Renal cortical epithelial cell (primary cell): Measurements from ENCODE around the gene RTN4RL1. TPM values are rescaled to one million over a fixed set of nuclear protein-coding genes. Genes with fewer than 3 reads are reported as not detected.

Experiments used
- DNase-seq: peaks from one replicate; pipeline ENCODE4 v3.0.0-alpha.2; 2011; ENCODE audit warnings: low read depth
- total RNA-seq: library from RNA; depleted of rRNA; stranded (reverse); fragments of >200 nt; gene quantifications from 2 replicates; pipeline ENCODE4 v1.2.3, GENCODE V29; 2014

RTN4RL1 gene
- total RNA-seq, 1 donor from 2014 or later: 4.3 TPM

DNA sequence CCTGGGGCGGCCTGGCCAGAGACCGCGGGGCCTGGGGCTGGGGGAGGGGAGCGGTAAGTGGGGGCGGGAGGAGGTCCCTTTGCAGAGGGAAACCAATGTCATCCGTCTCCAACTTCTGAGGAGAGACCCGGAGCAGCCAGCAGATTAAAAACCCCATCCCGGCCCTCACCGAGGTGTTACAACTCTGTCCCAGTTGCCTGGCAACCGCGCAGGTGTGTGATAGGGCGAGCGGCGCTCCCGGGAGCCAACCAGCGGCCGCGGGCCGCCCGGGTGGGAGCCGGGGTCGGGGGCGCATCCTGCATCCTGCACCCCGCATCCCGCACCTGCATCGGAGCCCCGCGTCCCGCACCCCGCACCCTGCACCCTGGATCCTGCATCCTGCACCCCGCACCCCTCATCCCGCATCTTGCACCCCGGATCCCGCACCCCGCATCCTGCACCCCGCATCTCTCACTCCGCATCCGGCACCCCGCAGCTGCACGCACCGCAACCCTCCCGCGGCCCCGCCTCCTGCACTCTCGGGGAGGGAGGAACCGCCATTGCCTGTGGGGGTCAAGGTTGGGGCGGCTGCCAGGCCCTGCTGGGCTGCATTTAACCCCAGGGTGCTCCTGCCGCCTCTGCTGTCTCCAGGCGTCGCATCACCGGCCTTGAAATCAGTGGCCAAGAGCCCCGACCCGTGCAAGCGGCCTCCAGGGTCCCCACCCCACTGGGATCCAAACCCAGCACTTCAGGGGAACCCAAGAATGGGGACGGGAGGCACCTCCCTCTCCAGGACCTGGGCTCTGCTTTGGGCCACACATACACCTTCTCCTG lies 47.3 kb downstream of the RTN4RL1 start:
- DNase-seq: no peak

DNA sequence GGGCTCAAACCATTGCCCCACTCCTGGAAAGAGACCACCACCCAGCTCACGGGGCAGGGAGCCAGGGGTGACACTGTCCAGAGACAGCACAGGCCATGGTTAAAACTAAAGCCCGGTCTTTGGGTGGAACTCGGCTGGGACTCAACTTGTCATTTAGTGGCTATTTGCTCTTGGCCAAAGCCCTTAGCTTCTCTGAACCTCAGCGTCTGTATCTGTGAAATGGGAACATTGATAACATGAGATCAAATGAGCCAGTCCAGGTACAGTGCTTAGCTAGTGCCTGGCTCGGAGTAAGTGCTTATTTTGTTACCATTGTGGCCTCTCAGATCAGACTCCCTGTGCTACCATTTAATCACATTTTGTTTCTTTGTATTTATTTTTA lies 48.5 kb downstream of the RTN4RL1 start:
- no peak for DNase-seq

DNA sequence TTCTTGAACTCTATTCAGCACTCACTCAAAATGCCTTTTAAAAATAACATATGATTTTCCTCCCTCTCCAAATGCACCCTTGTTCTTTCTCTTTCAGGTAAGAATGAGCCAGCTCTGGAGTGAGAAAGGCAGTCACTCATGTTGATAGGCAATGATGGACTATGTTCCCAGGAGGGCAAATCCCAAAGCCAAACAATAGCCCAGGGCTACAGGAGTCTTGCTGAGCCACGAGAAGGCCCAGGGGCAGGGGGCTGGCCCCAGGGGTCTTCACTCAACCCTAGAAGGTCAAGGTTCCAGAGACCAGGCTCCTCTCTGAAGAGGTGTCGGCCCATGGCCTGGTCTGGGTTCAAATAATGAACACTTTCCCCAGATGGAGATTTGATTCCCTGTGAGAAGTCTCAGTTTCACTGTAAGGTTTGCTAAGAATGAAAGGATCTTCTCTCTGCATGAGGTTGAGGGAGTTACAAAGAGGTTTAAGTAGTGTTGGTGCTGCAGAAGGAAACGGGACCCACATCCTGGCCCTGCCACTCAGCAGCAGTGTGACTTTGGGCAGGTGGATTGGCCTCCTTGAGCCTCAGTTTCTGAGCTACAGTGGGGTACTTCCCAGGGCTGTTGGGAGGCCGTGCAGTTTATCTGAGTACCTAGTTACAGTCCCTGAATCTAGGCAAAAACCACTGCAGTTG lies 49.0 kb downstream of the RTN4RL1 start:
- DNase-seq: no peak

DNA sequence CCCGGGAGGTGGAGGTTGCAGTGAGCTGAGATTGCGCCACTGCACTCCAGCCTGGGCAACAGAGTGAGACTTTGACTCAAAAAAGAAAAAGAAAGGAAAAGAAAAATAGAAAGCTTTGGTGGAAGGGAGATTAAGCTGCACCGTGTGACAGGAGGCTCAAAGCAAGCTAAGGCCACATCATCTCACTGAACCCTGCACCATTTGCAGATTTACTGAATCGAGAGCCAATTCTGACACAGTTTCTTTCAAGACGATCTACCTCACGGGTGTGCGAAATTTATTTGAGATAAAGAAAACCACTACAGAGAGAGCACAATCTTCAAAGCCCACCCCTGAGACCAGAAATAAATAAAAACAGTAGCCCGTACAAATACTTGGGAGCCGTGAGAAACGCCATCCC lies 49.6 kb downstream of the RTN4RL1 start:
- no peak for DNase-seq

DNA sequence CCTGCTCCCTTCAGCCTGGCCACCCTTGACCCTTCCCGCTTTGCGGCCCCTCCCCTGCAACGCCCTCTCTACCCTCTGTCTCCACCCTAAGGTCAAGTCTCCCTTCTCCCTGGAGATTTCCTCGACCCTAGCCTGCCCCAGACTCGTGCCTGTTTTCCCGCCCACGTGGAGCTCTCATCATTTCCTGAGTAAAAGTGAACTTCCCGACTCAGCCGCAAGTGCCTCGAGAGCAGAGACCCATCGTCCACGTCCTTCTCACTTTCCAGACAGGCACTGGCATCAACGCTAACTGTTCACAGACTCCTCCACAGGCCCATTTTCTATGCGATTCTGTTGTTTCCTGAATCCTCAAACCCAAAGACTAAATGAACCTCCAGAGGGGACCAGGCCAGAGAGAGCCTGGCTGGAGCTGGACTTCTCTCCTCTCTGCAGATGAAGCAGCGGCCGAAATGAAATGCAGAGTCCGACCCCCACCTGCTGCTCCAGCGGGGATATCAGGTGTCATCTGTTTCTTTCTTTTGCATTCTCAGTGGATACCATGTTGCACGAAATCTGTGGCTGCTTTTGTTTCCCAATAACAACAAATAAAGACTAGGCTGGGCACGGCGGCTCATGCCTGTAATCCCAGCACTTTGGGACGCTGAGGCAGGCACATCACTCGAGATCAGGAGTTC lies 52.5 kb downstream of the RTN4RL1 start:
- DNase-seq: no peak

DNA sequence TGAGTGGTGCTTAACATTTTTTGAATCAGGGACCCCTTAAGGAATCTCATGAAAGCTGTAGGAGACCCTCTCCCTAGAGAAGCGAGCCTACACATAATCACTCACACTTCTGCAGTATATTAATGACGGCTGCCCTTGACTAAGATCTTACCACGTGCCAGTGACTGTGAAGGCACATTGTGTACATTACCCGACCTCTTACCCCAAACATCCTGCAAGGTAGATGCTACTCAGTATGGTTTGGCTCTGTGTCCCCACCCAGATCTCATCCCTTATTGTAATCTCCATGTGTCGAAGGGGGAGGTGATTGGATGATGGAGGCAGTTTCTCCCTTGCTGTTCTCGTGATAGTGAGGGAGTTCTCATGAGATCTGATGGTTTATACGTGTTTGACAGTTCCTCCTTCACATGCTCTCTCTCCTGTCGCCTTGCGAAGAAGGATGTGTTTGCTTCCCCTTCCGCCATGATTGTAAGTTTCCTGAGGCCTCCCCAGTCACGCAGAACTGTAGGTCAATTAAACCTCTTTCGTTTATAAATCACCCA lies 54.2 kb downstream of the RTN4RL1 start:
- DNase-seq: no peak

DNA sequence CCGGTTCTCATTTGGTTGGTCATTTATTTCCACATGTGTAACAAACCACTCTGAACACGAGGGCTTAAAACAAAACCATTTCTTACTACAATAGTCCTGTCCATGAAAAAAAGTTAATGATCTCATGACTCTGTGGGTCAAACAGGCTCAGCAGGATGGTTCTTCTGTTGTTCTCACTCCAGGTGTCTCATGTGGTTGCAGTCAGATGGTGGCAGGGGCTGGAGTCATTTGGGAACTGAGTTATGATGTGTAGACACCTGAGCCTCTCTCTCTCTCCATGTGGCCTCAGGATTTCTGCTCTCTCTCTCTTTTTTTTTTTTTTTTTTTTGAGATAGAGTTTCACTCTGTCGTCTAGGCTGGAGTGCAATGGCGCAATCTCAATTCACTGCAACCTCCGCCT lies 55.4 kb downstream of the RTN4RL1 start:
- DNase-seq: no peak

DNA sequence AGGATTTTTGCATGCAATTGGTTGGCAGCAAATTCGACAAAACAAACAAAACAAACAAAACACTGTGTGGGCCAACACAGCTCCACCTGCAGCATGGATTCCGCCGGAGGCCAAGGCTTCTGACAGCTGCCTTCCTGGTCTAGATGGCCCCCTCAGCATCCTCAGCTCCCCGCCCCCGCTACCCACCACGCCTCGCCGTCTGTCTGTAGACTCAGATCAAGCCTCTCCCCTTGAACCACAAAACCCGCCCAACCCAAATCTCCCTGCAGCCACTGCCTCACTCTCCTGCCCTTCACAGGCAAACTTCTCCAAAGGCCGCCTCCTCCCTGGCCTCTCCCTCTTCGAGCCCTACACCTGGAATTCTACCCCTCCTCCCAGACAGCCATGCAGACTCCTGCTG lies 57.9 kb downstream of the RTN4RL1 start:
- DNase-seq: no peak

DNA sequence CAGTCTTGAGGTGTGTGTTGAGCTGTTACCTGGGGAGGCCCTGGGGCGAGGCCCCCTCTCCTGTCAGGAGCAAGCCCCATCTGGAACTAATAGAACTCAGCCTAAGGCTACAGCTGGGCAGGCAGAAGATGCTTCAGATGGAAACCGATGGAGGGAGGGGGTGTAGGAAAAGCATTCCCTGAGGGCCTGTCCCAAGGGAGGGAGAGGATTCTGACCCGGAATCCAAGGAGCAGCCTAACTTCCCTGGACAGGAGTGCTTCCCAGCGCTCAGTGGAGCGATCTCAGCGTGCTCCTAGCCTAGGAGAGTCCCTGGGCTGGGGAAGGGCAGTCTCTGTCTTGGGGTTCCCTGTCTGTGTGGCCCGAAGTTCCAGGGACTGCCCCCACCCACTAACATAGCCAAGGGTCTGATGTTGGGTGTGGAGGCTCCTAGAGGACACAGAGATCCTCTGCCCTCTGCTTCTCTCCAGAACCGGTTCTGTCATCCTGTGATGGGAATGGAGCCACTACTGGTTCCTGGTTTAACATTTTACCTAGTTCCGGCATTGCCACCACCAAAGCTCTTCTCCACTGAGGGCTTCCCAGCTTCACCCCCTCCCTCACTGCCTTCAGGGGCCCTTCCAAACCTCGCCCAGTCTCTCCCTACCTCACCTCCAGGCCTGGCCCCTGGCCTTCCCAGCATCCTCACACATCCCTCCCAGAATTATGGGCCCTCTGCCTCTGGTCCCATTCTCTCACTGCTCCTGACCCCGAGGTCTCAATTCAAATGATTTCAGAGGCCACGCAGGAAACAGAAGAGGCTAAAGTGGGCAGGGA lies 58.7 kb downstream of the RTN4RL1 start:
- no peak for DNase-seq

DNA sequence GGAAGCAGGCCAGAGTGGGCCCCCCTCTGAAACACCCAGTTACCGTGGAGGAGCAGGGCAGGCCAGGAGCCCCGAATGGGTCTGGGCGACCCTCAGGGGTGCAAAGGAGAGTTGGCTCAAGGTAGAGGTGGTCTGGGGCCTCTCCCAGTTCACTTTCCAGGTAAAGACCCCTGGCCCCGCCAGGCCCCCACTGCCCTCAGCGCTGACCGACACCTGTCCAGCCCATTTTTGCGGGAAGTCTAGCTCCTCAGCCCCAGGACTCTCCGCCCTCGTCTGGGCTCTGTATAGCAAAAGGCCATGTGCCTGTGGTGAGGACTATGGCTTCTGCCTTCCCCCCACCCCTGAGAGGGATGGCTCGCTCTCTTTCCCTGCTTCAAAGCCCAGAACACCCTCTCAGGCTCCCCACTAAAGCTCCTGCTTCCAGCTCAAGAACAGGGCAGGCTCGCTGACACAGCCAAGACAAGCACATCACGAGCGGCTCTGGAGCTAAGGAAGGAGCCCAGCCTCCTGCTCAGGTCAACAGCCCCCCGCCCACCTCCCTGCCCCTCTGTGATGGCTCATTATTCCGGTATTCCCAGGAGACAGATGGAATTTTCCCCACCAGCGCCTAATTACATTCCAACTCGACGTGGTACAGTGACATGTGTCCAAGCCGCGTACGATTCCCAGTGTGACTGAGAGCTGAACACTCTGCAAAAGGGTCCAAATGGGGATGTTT lies 59.4 kb downstream of the RTN4RL1 start:
- no peak for DNase-seq

DNA sequence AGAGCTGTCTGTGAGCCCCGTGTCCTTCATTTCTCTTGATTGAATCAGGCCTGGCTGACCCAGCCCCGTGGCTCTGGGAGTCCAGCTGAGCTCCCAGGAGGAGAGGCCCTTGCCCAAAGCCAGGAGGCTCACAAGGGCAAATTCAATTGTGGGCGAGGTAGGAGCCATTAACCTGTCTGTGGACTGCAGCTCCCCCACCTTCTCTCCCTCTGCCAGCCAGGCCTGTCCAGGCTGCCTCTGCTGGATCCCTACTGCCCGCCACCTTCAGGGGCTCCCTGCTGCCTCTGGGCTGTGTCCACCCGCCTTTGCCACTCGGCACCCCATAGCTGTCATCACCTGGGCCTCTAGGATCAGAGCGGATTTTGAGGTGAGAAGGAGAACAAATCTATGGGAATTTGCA lies 61.9 kb downstream of the RTN4RL1 start:
- no peak for DNase-seq

DNA sequence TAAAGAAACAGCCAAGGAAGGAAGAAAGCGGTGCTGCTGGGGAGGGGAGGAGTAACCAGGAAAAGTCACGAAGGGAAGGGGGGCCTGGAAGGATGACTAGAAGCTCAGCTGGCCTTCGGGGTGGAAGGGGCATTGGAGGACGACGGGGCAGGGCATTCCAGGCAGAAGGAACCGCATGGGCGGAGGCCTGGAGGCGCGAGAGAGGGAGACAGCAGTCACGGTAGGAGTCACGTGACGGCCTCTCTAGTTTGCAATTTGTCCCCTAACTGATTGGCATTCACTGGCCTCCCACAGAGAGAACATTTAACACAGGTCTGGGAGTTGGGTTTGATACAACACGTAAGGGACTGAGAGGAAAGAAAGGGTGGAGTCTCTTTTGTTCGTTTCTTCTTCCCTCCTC lies 63.9 kb downstream of the RTN4RL1 start:
- DNase-seq: no peak

DNA sequence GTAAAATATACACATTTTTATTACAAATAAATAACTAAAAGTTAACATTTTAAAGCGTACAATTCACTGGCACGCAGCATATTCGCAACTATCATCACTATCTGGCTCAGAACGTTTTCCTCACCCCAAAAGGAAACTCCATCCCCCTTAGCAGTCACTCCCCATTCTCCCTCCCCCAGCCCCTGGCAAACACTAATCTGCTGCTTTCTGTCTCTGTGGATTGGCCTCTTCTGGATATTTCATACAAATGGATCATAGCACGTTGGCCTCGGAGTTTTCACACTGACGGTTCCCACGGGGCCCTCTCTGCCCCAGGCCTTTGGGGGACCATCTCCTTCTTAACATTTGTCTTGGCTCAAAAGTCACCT lies 64.6 kb downstream of the RTN4RL1 start:
- DNase-seq: no peak

DNA sequence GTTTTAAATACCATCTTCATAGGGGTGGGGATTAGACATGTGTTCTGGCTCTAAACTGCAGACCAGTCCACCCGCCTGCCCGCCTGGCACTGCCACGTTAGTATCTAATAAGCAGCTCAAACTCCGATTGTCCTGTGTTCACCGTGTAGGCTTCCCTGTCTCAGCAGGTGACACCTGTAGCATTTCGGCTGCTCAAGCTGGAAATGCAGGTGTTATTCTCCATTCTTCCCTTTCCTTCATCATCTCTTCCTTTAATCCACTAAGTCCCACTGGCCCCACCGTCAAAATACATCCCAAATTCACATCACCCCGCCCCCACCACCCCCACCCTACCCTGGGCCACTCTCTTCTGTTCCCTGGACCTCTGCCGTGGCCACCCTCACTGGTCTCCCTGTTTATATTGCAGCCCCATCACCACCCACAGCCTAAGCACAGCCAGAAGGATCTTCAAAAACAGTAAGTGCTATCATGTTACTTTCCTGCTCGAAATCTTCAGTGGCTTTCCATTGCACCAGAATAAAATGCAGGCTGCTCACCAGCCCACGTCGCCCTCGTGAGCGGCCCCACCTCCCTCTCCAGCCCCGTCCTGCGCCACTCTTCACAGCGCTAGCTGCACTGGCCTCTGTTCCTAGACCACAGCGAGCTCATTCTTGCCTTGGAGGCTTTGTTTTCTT lies 65.1 kb downstream of the RTN4RL1 start:
- no peak for DNase-seq

DNA sequence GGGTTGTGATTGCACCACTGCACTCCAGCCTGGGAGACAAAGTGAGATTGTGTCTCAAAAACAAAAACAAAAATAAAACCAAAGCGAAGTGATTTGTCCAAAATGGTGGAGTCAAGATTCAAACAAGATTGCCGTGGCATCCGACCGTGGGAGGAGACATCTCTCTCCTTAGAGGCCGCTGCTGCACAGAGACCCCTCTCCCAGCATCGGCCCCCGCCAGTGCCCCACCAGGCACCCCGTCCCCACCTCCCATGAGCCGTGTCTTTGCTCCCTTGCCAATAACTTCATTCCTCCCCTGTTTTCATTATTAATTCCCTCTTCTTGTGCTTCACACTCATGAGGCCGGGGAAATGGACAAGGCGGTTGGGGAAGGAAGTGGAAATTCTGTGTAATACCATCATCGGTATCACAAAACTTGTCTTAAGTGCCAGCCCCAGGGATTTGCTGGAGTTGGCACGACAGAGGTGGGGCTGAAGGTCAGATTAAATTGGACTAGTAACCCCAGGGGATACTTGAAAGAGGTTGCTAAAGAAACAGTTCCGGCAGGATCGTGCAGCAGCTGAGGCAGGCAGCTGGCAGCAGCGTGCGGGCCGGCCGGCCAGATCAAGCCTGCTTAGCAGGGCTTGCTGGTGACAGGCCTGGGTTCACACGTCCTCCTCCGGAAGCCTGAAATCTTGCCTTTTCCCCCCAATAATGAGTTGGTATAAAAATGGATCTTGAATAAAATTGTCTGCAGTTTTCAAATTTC lies 66.8 kb downstream of the RTN4RL1 start:
- peak; percentile 13 for DNase-seq

DNA sequence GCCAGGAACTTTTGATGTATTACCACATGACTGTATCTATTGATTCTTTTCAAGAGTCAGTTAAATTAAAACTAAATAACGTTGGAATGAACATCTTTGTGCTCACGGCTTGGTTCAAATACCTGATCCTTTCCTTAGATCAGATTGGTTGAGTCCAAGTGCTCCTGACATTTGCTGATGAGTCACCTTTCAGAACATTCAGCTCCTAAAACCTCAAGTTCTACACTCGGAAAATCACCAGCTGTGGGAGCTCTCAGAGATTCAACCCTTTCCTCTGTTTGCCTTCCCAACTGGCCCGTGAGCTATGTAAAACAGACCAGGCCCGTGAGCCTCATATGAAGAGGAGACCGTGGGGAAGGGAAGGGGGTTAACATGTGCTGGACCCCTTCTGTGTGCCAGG lies 68.1 kb downstream of the RTN4RL1 start:
- DNase-seq: peak; percentile 42

DNA sequence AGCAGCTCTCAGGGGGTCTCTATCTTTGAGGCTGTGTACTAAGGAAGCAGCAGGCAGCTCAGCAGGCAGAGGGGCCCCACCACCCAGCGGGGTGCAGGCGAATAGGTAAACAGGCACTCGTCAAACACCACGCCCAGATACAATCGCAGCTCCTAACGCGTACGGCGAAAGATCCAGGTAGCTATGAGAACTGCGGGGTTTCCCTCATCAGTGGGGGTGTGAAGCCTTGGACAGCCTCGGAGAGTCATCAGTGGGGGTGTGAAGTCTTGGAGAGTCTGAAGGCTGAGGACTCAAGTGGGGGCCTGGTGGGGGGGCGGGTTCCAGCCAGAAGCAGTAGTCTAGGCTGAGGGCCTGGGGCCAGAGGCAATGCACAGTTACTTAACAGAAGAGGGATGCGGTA lies 69.0 kb downstream of the RTN4RL1 start:
- no peak for DNase-seq

DNA sequence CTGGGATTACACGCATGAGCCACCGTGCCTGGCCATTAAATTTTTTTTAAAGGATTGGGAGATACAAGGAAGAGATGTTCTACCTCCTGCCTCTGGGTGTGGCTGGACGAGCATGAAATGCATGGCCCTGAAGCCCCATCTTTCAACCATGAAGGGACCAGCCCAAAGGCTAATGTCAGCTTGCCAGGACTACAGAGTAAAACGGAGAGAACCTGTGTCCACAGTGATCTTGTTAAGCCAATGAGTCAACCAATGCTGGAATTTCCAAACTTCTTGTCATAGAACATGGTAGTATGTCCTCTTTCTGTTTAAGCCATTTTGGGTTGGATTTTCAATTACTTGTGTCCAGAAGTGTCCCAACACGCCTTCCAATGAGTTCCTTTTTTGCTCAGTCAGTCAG lies 71.3 kb downstream of the RTN4RL1 start:
- DNase-seq: no peak

DNA sequence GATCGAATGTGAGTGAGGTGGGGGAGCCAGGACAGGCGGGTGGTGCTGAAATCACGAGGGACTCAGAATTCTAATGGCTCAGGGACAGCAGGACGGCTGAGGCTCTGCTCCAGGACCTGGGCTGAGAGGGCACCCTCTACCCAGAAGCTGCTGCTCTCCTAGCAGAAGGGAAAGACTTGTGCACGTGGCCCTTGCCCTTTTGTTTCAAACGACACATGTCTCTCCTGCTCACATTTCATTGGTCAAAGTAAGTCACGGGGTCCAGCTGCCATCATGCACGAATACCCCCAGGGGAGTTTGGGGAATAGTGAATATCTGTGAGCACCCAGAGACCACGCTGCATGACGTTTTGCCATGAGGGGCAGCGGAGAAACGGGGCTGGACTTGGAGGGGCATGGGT lies 73.2 kb downstream of the RTN4RL1 start:
- DNase-seq: no peak

DNA sequence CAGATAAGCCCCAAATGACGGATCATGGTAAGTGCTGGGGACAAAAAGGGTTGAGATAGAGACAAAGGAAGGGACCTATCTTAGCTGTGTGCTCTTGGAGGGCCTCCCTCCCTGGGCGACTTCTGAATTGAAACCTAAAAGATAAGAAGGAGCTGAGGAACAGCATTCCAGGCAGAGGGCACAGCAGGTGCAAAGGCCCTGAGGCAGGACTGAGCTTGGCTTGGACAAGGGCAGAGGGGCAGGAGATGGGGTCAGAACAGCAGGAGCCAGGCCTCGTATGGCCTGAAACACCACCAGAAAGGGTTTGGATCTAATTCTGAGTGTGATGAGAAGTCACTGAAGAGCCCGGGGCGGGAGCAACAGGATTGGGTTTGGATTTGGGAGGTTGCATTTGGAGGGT lies 75.4 kb downstream of the RTN4RL1 start:
- no peak for DNase-seq
